ENCODE data around the gene HSF2BP.
A peak's percentile ranks its signal among the peaks of the same experiment; 100 is the strongest.
"Not testable (repeated sequence)": the region's sequence is repeated elsewhere in the genome, so short reads cannot be mapped to it uniquely, and the experiment has no call there.

Gene HSF2BP
- total RNA-seq = 0.06 to 0.59 (median 0.29) reads per million in 18 experiments

GRCh38 chr21:43659136-43660000 lies at the start of gene HSF2BP, which contains the start of gene RRP1B:
Gene HSF2BP, minus strand, starts transcription at chr21:43659488. Its CDS starts 1,392 bp downstream, at chr21:43658096.
Gene RRP1B, plus strand, starts transcription at chr21:43659560. Its CDS starts 105 bp downstream, at chr21:43659665.
- DNase-seq = peak; percentile 81 to 87

- DNase-seq = no peak
These were observed 49.6 kb upstream of the HSF2BP start for GRCh38 chr21:43708745-43709381.

GRCh38 chr21:43707462-43707861 lies 48.2 kb upstream of the HSF2BP start:
- DNase-seq = no peak

- DNase-seq = peak; percentile 29 to 61
These were observed 44.0 kb upstream of the HSF2BP start for GRCh38 chr21:43703035-43703880.

GRCh38 chr21:43702785-43703034 lies 43.4 kb upstream of the HSF2BP start:
- no peak for DNase-seq

- no peak for DNase-seq
These were observed 42.9 kb upstream of the HSF2BP start for GRCh38 chr21:43701936-43702784.

GRCh38 chr21:43699933-43700599 lies 40.8 kb upstream of the HSF2BP start:
- no peak for DNase-seq

- not testable (repeated sequence) for DNase-seq
These were observed 40.1 kb upstream of the HSF2BP start for GRCh38 chr21:43699492-43699777.

GRCh38 chr21:43697758-43698643 lies 38.7 kb upstream of the HSF2BP start:
- DNase-seq = no peak

- no peak for DNase-seq
These were observed 36.9 kb upstream of the HSF2BP start for GRCh38 chr21:43696214-43696613.

GRCh38 chr21:43694437-43695079 lies 35.3 kb upstream of the HSF2BP start:
- DNase-seq = no peak

- no peak for DNase-seq
These were observed 34.7 kb upstream of the HSF2BP start for GRCh38 chr21:43693981-43694380.

GRCh38 chr21:43692949-43693348 lies 33.7 kb upstream of the HSF2BP start:
- no peak for DNase-seq

GRCh38 chr21:43691801-43692200 lies 32.5 kb upstream of the HSF2BP start:
- no peak for DNase-seq

GRCh38 chr21:43691086-43691795 lies 32.0 kb upstream of the HSF2BP start:
- peak; percentile 76 to 82 for DNase-seq

- no peak for DNase-seq
These were observed 31.1 kb upstream of the HSF2BP start for GRCh38 chr21:43690346-43690745.

GRCh38 chr21:43689556-43690337 lies 30.5 kb upstream of the HSF2BP start:
- no peak for DNase-seq

- no peak for DNase-seq
These were observed 29.6 kb upstream of the HSF2BP start for GRCh38 chr21:43688906-43689305.

Measured in inflammatory macrophage (primary cell).